Measurements from ENCODE around the gene TMEM242. TPM values are rescaled to one million over a fixed set of nuclear protein-coding genes. Genes with fewer than 3 reads are reported as not detected.
"Not testable (repeated sequence)": the region's sequence is repeated elsewhere in the genome, so short reads cannot be mapped to it uniquely, and the experiment has no call there.

Gene TMEM242
- total RNA-seq, 2 experiments from 2014 or later = 10.1 to 10.8 TPM

DNA sequence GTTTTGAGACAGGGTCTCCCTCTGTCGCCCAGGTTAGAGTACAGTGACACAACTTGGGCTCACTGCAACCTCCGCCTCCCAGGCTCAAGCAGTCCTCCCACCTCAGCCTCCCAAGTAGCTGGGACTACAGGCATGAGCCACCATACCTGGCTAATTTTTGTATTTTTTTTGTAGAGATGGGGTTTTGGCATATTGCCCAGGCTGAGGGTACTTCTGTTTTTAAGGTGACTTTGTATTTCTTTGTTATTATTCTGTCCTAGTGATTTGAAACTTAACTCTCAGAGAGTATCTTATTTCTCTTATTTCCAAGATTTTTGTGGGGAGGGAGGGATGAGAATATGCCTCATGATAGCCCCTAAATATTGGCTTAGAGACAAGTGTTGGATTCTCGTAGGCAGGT is 14.0 kb upstream of the TMEM242 start:
- H3K36me3 Mint-ChIP-seq (ENCODE audit: low read depth); H3K4me3 Mint-ChIP-seq; H3K9me3 Mint-ChIP-seq; DNase-seq; H3K4me1 Mint-ChIP-seq; POLR2A ChIA-PET; H3K27ac Mint-ChIP-seq: not testable (repeated sequence)
- H3K27me3 Mint-ChIP-seq = peaks cover 54% of the 10 kb centered on the region
- CTCF ChIA-PET = interaction anchor here (1.3 to 9.1 kb wide), 3 partner anchors 12 to 329 kb away, joined by 3 to 88 read pairs (median 25); no protein-coding TSS in a partner anchor

DNA sequence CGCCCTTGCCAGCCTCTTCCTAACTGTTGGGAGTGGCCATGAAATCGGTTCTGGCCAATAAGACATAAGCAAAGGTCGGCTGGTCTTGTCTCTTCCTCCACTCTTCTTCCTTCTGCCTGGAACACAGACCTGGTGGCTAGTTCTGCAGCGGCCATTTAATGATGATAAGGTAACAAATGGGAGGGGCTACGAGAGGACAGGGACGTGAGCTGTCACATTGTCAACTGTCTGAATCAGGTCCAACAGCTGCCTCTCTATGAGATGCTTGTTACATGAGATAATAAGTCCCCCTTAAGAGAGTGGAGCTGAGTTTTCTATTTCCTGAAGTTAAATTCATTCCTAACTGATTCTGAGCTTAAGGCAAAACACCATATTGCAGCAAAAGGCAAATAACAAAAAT is 12.5 kb upstream of the TMEM242 start:
- peaks cover 2% of the 10 kb centered on the region for H3K4me1 Mint-ChIP-seq
- CTCF ChIA-PET = interaction anchor here (1.0 to 9.1 kb wide), 5 partner anchors 10 to 538 kb away, joined by 3 to 88 read pairs (median 4); no protein-coding TSS in a partner anchor
- POLR2A ChIA-PET = interaction anchor here (0.8 kb wide), 1 partner anchor 498 kb away, joined by 5 read pairs; no protein-coding TSS in a partner anchor
- no peak overlapping the region for H3K27ac Mint-ChIP-seq
- H3K36me3 Mint-ChIP-seq (ENCODE audit: low read depth) = no peaks in the 10 kb centered on the region
- DNase-seq = no peak
- H3K4me3 Mint-ChIP-seq = no peak overlapping the region
- H3K9me3 Mint-ChIP-seq = no peaks in the 10 kb centered on the region
- H3K27me3 Mint-ChIP-seq = peaks cover 47% of the 10 kb centered on the region

DNA sequence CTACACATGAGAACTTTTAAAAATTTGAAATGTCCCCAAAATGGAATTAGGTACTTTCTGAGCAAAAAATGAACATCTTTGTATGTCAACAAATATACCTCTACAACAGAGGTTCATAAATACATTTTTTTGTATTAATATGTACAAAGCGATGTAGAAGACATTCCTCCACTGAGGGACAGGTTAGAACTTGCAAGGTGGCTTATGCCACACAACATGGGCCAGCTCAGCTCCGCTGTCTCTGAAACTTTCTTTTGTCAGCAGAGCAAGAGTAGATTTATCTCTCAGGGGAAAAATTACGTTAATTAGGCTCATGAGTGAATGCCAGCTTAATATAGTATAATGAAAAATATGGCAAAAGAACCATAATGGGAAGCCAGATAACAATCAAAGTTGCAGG is 10.6 kb upstream of the TMEM242 start:
- ChIA-PET CTCF (interaction anchor here (0.6 to 9.1 kb wide), 9 partner anchors 9 to 656 kb away, joined by 3 to 88 read pairs (median 5); no protein-coding TSS in a partner anchor), POLR2A (interaction anchor here (1.9 kb wide), 1 partner anchor 10 kb away, joined by 9 read pairs; the partner anchor contains the start of gene TMEM242)
- H3K4me3 Mint-ChIP-seq = no peak overlapping the region
- H3K9me3 Mint-ChIP-seq = no peaks in the 10 kb centered on the region
- peaks cover 10% of the 10 kb centered on the region for H3K4me1 Mint-ChIP-seq
- H3K27ac Mint-ChIP-seq = no peak overlapping the region
- DNase-seq = no peak
- H3K27me3 Mint-ChIP-seq = peaks cover 48% of the 10 kb centered on the region
- H3K36me3 Mint-ChIP-seq (ENCODE audit: low read depth) = no peaks in the 10 kb centered on the region

DNA sequence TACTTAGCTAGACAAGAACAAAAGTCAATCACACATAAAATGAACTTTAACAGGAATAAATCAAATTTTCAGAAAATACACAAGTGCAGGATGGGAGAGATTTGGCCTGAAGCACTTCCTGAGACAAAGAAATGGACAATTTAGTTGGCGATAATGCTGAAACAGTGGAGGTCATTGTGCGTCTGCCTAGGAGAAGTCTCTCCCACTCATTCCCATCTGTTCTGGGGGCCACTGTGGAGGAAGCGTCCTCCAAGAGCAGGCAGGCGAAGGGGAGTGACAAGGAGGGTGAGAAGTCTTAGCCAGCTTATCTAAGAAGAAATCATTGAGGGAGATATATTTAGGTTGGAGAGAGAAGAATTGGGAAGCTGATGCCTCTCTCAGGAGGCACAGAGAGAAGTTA is 10.2 kb upstream of the TMEM242 start:
- H3K9me3 Mint-ChIP-seq = no peaks in the 10 kb centered on the region
- peaks cover 13% of the 10 kb centered on the region for H3K4me1 Mint-ChIP-seq
- H3K4me3 Mint-ChIP-seq = no peak overlapping the region
- peaks cover 47% of the 10 kb centered on the region for H3K27me3 Mint-ChIP-seq
- no peaks in the 10 kb centered on the region for H3K36me3 Mint-ChIP-seq (ENCODE audit: low read depth)
- DNase-seq = no peak
- ChIA-PET CTCF (interaction anchor here (0.8 to 9.1 kb wide), 6 partner anchors 9 to 335 kb away, joined by 3 to 88 read pairs (median 7); no protein-coding TSS in a partner anchor), POLR2A (interaction anchor here (1.9 kb wide), 1 partner anchor 10 kb away, joined by 9 read pairs; the partner anchor contains the start of gene TMEM242)
- no peak overlapping the region for H3K27ac Mint-ChIP-seq

DNA sequence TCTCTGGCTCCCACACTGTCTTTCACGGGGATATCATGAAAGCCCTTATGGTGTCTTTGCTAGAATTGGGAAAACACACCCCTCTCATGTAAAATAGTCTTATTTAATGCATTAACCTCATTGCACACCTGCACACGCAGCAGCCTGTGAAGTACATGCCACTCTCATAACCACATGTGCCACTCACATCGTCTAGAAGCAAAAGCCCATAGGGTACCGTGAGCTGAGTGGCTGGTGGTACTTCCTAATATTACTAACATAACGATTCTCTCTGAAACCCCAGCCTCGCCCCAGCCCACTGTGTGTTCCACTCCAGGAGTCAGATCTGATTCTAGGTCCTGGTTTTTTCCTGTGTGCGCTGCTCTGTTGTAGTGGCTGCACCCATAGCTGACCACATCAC is 9.5 kb upstream of the TMEM242 start:
- no peaks in the 10 kb centered on the region for H3K36me3 Mint-ChIP-seq (ENCODE audit: low read depth)
- peaks cover 19% of the 10 kb centered on the region for H3K4me1 Mint-ChIP-seq
- no peak overlapping the region for H3K4me3 Mint-ChIP-seq
- no peak overlapping the region for H3K27ac Mint-ChIP-seq
- no peaks in the 10 kb centered on the region for H3K9me3 Mint-ChIP-seq
- peaks cover 49% of the 10 kb centered on the region for H3K27me3 Mint-ChIP-seq
- ChIA-PET CTCF (interaction anchor here (9.1 kb wide), 1 partner anchor 16 kb away, joined by 88 read pairs; no protein-coding TSS in a partner anchor), POLR2A (interaction anchor here (1.9 kb wide), 1 partner anchor 9 kb away, joined by 9 read pairs; the partner anchor contains the start of gene TMEM242)
- DNase-seq = no peak

DNA sequence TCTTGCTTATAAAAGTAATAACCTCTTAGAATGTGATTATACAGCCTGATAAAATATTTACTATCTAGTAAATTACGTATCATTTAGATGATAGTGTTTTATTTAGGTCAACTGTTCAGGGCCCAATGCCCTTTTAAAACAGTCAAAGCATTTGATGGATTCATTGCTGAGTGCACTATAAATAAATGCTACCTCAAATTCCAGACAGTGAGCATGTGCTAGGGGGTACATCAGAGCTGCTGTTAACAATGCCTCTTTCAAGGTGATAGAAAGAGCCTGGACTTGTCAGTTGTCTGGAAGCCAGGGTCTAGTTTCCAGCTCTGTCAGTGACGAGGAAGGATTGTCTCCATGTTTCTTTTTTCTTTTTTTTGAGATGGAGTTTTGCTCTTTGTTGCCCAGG is 7.5 kb upstream of the TMEM242 start:
- no peak overlapping the region for H3K27ac Mint-ChIP-seq
- DNase-seq = no peak
- peaks cover 35% of the 10 kb centered on the region for H3K4me1 Mint-ChIP-seq
- ChIA-PET CTCF (interaction anchor here (9.1 kb wide), 1 partner anchor 14 kb away, joined by 88 read pairs; no protein-coding TSS in a partner anchor), POLR2A (interaction anchor here (1.0 kb wide), 1 partner anchor 8 kb away, joined by 3 read pairs; the partner anchor contains the start of gene TMEM242)
- no peak overlapping the region for H3K4me3 Mint-ChIP-seq
- no peaks in the 10 kb centered on the region for H3K36me3 Mint-ChIP-seq (ENCODE audit: low read depth)
- peaks cover 38% of the 10 kb centered on the region for H3K27me3 Mint-ChIP-seq
- no peaks in the 10 kb centered on the region for H3K9me3 Mint-ChIP-seq

DNA sequence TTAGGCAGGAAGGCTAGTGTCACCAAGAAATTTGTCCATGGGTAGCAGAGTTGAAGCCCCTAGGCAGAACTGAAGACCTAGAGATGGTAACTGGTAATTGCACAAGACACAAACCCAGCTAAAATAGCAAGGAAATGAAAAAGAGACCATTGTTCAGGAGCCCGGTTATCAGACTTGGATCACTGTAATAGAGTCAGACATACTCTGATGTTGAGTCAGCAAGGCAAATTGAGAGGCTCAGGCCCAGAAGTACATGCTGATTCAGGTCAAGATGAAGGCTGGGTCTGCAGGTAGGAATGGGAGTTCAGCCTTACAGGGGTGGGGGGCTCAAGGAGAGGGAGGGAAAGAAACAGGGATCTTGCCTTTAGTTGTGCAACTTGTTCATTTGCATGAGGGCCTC is 6.5 kb upstream of the TMEM242 start:
- H3K4me1 Mint-ChIP-seq = peaks cover 43% of the 10 kb centered on the region
- H3K36me3 Mint-ChIP-seq (ENCODE audit: low read depth) = no peaks in the 10 kb centered on the region
- POLR2A ChIA-PET = no interaction called here
- no peaks in the 10 kb centered on the region for H3K9me3 Mint-ChIP-seq
- CTCF ChIA-PET = interaction anchor here (9.1 kb wide), 1 partner anchor 13 kb away, joined by 88 read pairs; no protein-coding TSS in a partner anchor
- no peak overlapping the region for H3K27ac Mint-ChIP-seq
- no peak for DNase-seq
- H3K27me3 Mint-ChIP-seq = peaks cover 35% of the 10 kb centered on the region
- no peak overlapping the region for H3K4me3 Mint-ChIP-seq

DNA sequence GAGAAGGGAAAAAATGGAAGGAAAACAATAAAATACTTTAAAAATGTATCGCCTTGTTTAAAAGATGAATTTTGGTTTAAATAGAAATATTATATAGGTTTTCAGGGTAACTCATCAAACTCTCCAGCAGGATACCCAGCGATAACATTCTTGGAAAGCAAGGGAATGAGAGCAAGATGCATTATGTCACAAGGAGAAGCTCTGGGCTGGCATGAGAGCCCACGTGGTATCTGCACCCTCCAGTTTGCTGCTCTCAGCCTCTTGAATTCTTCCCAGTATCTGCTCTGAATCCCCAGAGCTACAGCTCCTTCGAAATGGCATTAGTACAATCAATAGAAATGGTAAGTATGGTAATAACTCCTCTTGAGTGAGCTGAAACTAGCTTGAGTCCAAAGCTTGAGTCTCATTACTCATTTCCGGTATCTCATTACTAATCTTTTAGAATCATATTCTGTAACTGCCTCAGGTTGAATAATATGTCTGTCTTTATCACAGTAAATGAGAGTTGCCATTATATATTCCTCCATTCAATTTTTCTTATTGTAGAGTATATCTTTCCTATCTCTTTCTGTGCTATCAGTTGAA is 4.9 kb upstream of the TMEM242 start:
- DNase-seq = no peak
- CTCF ChIA-PET = interaction anchor here (0.6 to 2.3 kb wide), 6 partner anchors 13 to 339 kb away, joined by 3 to 13 read pairs (median 4); no protein-coding TSS in a partner anchor
- peak overlapping the region; percentile 56 for H3K27ac Mint-ChIP-seq
- H3K4me1 Mint-ChIP-seq = peaks cover 49% of the 10 kb centered on the region
- H3K36me3 Mint-ChIP-seq (ENCODE audit: low read depth) = no peaks in the 10 kb centered on the region
- no peaks in the 10 kb centered on the region for H3K9me3 Mint-ChIP-seq
- peak overlapping the region; percentile 27 for H3K4me3 Mint-ChIP-seq
- peaks cover 29% of the 10 kb centered on the region for H3K27me3 Mint-ChIP-seq
- POLR2A ChIA-PET = interaction anchor here (0.7 to 1.3 kb wide), 2 partner anchors 10 to 51 kb away, joined by 3 read pairs; no protein-coding TSS in a partner anchor

DNA sequence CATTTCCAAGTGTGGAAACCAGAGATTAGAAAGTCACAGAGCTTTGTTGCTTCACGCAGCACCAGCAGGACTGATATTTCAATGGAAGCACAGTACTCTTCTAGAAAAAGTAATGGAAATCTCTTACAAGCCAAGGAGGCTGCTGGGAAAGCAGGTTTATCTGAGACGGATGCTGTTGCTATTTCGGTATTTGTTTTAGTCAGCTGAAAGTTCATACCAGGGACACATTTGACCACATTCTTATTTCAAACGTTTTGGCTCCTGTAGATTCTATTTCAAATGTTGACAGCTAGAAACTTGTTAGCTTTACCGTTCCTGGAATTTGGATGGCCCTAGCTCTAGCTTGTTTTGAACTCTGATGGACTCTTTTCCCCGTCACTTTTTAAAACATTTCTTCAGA is 3.7 kb upstream of the TMEM242 start:
- no peaks in the 10 kb centered on the region for H3K9me3 Mint-ChIP-seq
- DNase-seq = no peak
- peaks cover 57% of the 10 kb centered on the region for H3K4me1 Mint-ChIP-seq
- ChIA-PET POLR2A (interaction anchor here (1.0 to 5.7 kb wide), 2 partner anchors 10 to 53 kb away, joined by 3 to 53 read pairs; partner anchors contain the start of gene ZDHHC14), CTCF (interaction anchor here (1.1 to 3.7 kb wide), 5 partner anchors 9 to 340 kb away, joined by 3 to 25 read pairs (median 9); no protein-coding TSS in a partner anchor)
- H3K27me3 Mint-ChIP-seq = peaks cover 20% of the 10 kb centered on the region
- H3K36me3 Mint-ChIP-seq (ENCODE audit: low read depth) = no peaks in the 10 kb centered on the region
- H3K27ac Mint-ChIP-seq = peak overlapping the region; percentile 66
- no peak overlapping the region for H3K4me3 Mint-ChIP-seq

DNA sequence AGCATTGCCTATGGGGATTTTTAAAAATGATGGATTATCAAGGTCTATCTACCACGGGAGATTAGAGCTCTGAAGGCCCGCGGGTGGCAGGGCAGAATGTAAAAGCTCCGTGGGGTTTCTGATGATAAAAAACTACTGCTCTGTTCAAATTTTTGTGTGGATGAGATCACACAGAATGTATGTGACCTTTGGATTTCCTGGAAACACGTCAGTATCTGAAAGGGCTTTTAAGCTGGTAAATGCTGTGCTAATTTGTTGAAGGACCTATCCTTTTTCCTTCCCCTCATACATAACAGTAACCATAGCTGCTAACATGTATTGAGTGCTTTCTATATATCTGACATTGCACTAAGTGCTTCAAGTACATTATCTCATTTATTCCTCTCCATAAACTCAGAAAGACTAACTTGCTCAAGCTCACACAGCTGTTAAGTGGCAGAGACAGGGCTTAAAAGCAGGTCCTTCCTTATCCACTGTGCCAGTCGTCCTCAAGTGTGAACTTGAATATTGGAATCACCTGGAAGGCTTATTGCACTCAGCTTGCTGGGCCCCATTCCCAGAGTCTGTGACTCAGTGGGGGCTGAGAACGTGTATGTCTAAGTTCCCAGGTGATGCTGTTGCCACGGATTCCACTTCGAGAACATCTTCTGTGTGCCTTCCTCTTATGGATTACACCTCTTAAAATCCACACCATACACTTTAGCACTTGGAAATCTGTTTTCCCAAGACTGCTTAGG is 1.9 kb upstream of the TMEM242 start:
- POLR2A ChIA-PET = interaction anchor here (0.9 to 5.7 kb wide), 4 partner anchors 10 to 437 kb away, joined by 3 to 53 read pairs (median 4); partner anchors contain the start of gene ZDHHC14
- H3K36me3 Mint-ChIP-seq (ENCODE audit: low read depth) = peaks cover 5% of the 10 kb centered on the region
- no peak for DNase-seq
- no peak overlapping the region for H3K27ac Mint-ChIP-seq
- peaks cover 63% of the 10 kb centered on the region for H3K4me1 Mint-ChIP-seq
- CTCF ChIA-PET = interaction anchor here (1.4 to 4.5 kb wide), 3 partner anchors 9 to 11 kb away, joined by 10 to 39 read pairs (median 25); no protein-coding TSS in a partner anchor
- no peaks in the 10 kb centered on the region for H3K9me3 Mint-ChIP-seq
- H3K4me3 Mint-ChIP-seq = no peak overlapping the region
- peaks cover 13% of the 10 kb centered on the region for H3K27me3 Mint-ChIP-seq

DNA sequence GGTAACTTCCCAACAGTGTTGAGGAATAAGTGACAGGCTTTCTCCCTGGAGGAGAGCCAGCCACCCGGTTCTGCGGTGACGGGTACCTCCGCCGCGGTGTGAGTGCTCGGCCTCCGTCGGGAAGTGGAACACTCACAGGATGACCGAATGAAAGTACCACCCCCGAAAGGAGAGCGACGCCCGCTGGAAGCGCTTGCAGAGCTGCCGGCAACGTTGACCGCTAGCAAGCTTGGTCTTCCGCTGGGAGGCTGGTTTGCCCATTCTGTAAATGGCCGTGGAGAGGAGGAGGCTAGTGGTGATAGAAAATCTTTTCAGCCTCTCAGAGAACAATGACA is 614 bp upstream of the TMEM242 start:
- peak overlapping the region; percentile 94 for H3K4me3 Mint-ChIP-seq
- H3K36me3 Mint-ChIP-seq (ENCODE audit: low read depth) = peaks cover 7% of the 10 kb centered on the region
- peaks cover 5% of the 10 kb centered on the region for H3K27me3 Mint-ChIP-seq
- H3K27ac Mint-ChIP-seq = peak overlapping the region; percentile 81
- H3K4me1 Mint-ChIP-seq = peaks cover 55% of the 10 kb centered on the region
- ChIA-PET POLR2A (interaction anchor here (0.9 to 5.7 kb wide), 10 partner anchors 8 to 303 kb away, joined by 3 to 53 read pairs (median 6); partner anchors contain the start of gene ZDHHC14), CTCF (interaction anchor here (0.9 to 4.5 kb wide), 7 partner anchors 9 to 342 kb away, joined by 3 to 39 read pairs (median 5); no protein-coding TSS in a partner anchor)
- no peaks in the 10 kb centered on the region for H3K9me3 Mint-ChIP-seq
- peak; percentile 46 for DNase-seq

DNA sequence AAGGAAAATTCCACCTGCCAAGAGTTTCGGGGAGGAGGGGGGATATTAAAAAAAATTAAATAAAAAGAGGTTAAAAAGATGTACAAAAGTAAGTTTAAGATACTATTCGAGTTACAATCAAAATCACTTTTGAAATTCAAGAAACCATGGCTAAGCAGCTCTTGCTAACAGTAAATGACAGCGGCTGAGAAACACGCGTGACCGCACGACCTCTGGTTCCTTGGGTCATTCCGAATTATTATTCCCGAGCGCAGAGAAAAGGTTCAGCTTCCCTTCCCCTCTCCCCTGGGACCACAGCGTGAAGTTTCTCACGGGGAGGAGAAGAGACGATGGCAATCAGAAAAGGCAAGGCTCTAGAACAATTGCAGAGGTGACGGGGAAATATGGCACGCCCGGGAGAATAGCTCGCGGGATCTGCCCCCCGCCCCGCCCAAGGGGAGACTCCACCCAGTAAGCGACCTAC is 496 bp downstream of the TMEM242 start:
- H3K36me3 Mint-ChIP-seq (ENCODE audit: low read depth) = peaks cover 12% of the 10 kb centered on the region

More for the DNA sequence above, 496 bp downstream of the TMEM242 start:
- peak overlapping the region; percentile 94 for H3K4me3 Mint-ChIP-seq
- H3K4me1 Mint-ChIP-seq = peaks cover 45% of the 10 kb centered on the region
- no peaks in the 10 kb centered on the region for H3K9me3 Mint-ChIP-seq
- H3K27ac Mint-ChIP-seq = peak overlapping the region; percentile 81
- DNase-seq = peak; percentile 85
- H3K27me3 Mint-ChIP-seq = peaks cover 3% of the 10 kb centered on the region
- CTCF ChIA-PET = interaction anchor here (0.7 to 4.5 kb wide), 6 partner anchors 8 to 343 kb away, joined by 3 to 39 read pairs (median 4); no protein-coding TSS in a partner anchor
- POLR2A ChIA-PET = interaction anchor here (0.7 to 5.7 kb wide), 22 partner anchors 8 to 544 kb away, joined by 3 to 53 read pairs (median 4); partner anchors contain the start of gene ZDHHC14

Data from activated CD4-positive, alpha-beta memory T cell treated with anti-CD3 and anti-CD28 coated beads, Interleukin-2, amount 10 ng/mL, durations not matched to agents 7 days and 5 days (primary cell).